Measurements from ENCODE around the gene BACE2. TPM values are rescaled to one million over a fixed set of nuclear protein-coding genes. Genes with fewer than 3 reads are reported as not detected.
"Not testable (repeated sequence)": the region's sequence is repeated elsewhere in the genome, so short reads cannot be mapped to it uniquely, and the experiment has no call there.

BACE2 gene
- total and polyA plus RNA-seq, 2 donors (not counting 1 experiment from before 2014, with no cell fraction given) = 19.5 to 31.5 TPM

DNA sequence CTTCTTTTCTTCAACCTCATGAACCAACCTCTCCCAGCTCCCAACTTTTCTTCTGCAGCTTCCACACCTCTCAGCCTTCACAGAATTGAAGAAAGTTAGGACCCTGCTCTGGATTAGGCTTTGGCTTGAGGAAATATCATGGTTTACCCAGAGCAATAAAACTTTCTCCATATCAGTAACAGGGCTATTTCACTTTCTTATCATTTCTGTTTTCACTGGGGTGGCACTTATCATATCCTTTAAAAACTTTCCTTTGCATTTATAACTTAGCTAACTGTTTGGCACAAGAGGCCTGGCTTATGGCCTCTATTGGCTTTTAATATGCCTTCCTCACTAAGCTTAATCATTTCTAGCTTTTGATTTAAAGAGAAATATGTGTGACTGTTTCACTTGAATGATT lies 139.3 kb downstream of the BACE2 start:
- no peak for DNase-seq (ENCODE audit: low read depth in 2 of 2)
- no peak for TF ChIP-seq CTCF (conservative IDR thresholded peaks at IDR 0.05 in 1 of 2, IDR thresholded peaks at IDR 0.05 in 1 of 2; ENCODE audit: low read depth in 1 of 2, low read length in 2 of 2)
- TF ChIP-seq EZH2 (IDR thresholded peaks at IDR 0.05; ENCODE audit: low read length, missing control alignments) = no peak
- Histone ChIP-seq H3K4me1 (ENCODE audit: control insufficient read depth, extremely low read depth, insufficient read depth, low read length) (no peaks in the 10 kb centered on the region), H3K9ac (ENCODE audit: insufficient read depth, low read length) (no peak overlapping the region), H3K79me2 (ENCODE audit: control insufficient read depth, insufficient read depth, low read length) (no peaks in the 10 kb centered on the region), H3K27me3 (ENCODE audit: control insufficient read depth, insufficient read depth, low read length) (no peaks in the 10 kb centered on the region), H3K36me3 (ENCODE audit: control insufficient read depth, insufficient read depth, low read length) (no peaks in the 10 kb centered on the region), H3K27ac (ENCODE audit: insufficient read depth, low read length) (no peak overlapping the region), H4K20me1 (ENCODE audit: control insufficient read depth, extremely low read depth, insufficient read depth, low read length) (no peaks in the 10 kb centered on the region), H3K4me3 (replicated peaks in 1 of 4; ENCODE audit: control extremely low read depth in 1 of 4, insufficient read depth in 1 of 4, low read depth in 3 of 4, low read length in 4 of 4) (no peak overlapping the region), H3K4me2 (ENCODE audit: extremely low read depth, insufficient read depth, low read length) (no peak overlapping the region), H3K9me3 (ENCODE audit: control insufficient read depth, insufficient read depth, low read depth, low read length) (no peaks in the 10 kb centered on the region), H2AFZ (ENCODE audit: low read length) (no peak overlapping the region)

GRCh38 chr21:41313285-41314164 lies 145.6 kb downstream of the BACE2 start:
- not testable (repeated sequence) for H2AFZ ChIP-seq (ENCODE audit: low read length); H3K9ac ChIP-seq (ENCODE audit: insufficient read depth, low read length); H3K9me3 ChIP-seq (ENCODE audit: control insufficient read depth, insufficient read depth, low read depth, low read length); H3K4me1 ChIP-seq (ENCODE audit: control insufficient read depth, extremely low read depth, insufficient read depth, low read length); DNase-seq (ENCODE audit: low read depth in 2 of 2); H3K4me2 ChIP-seq (ENCODE audit: extremely low read depth, insufficient read depth, low read length); H3K79me2 ChIP-seq (ENCODE audit: control insufficient read depth, insufficient read depth, low read length); H3K27ac ChIP-seq (ENCODE audit: insufficient read depth, low read length); H3K27me3 ChIP-seq (ENCODE audit: control insufficient read depth, insufficient read depth, low read length); H3K4me3 ChIP-seq (replicated peaks in 1 of 4; ENCODE audit: control extremely low read depth in 1 of 4, insufficient read depth in 1 of 4, low read depth in 3 of 4, low read length in 4 of 4); H4K20me1 ChIP-seq (ENCODE audit: control insufficient read depth, extremely low read depth, insufficient read depth, low read length); H3K36me3 ChIP-seq (ENCODE audit: control insufficient read depth, insufficient read depth, low read length)

- H3K9me3 ChIP-seq (ENCODE audit: control insufficient read depth, insufficient read depth, low read depth, low read length) = no peaks in the 10 kb centered on the region
- no peaks in the 10 kb centered on the region for H3K79me2 ChIP-seq (ENCODE audit: control insufficient read depth, insufficient read depth, low read length)
- no peak overlapping the region for H2AFZ ChIP-seq (ENCODE audit: low read length)
- no peaks in the 10 kb centered on the region for H3K36me3 ChIP-seq (ENCODE audit: control insufficient read depth, insufficient read depth, low read length)
- no peak for DNase-seq (ENCODE audit: low read depth in 2 of 2)
- no peak overlapping the region for H3K4me2 ChIP-seq (ENCODE audit: extremely low read depth, insufficient read depth, low read length)
- H3K27me3 ChIP-seq (ENCODE audit: control insufficient read depth, insufficient read depth, low read length) = peaks cover 9% of the 10 kb centered on the region
- H3K9ac ChIP-seq (ENCODE audit: insufficient read depth, low read length) = no peak overlapping the region
- H3K4me1 ChIP-seq (ENCODE audit: control insufficient read depth, extremely low read depth, insufficient read depth, low read length) = no peaks in the 10 kb centered on the region
- no peak overlapping the region for H3K27ac ChIP-seq (ENCODE audit: insufficient read depth, low read length)
- no peak overlapping the region for H3K4me3 ChIP-seq (replicated peaks in 1 of 4; ENCODE audit: control extremely low read depth in 1 of 4, insufficient read depth in 1 of 4, low read depth in 3 of 4, low read length in 4 of 4)
- TF ChIP-seq EZH2 (IDR thresholded peaks at IDR 0.05; ENCODE audit: low read length, missing control alignments) (no peak), CTCF (conservative IDR thresholded peaks at IDR 0.05 in 1 of 2, IDR thresholded peaks at IDR 0.05 in 1 of 2; ENCODE audit: low read depth in 1 of 2, low read length in 2 of 2) (no peak)
- no peaks in the 10 kb centered on the region for H4K20me1 ChIP-seq (ENCODE audit: control insufficient read depth, extremely low read depth, insufficient read depth, low read length)
These were observed 147.8 kb downstream of the BACE2 start for GRCh38 chr21:41315726-41316125.

Measured in fibroblast of lung (primary cell).